WTC11 (cell line): ENCODE measurements around the gene CLCN1.

Experiments used
- ATF1 ChIP-seq: sonication (generic); formaldehyde crosslinking; IDR thresholded peaks from 2 replicates; pipeline ENCODE4 v1.8.1; 2023; ENCODE audit warnings: mild to moderate bottlenecking, moderate library complexity, missing genetic modification reagents
- CREM ChIP-seq: sonication (generic); formaldehyde crosslinking; IDR thresholded peaks from 2 replicates; pipeline ENCODE4 v1.8.1; 2022; ENCODE audit warnings: mild to moderate bottlenecking, missing genetic modification reagents, moderate library complexity
- ESRRA ChIP-seq: sonication (generic); formaldehyde crosslinking; IDR thresholded peaks from 2 replicates; pipeline ENCODE4 v1.8.1; 2022; ENCODE audit warnings: mild to moderate bottlenecking, missing genetic modification reagents, borderline replicate concordance
- ETV6 ChIP-seq: sonication (generic); formaldehyde crosslinking; IDR thresholded peaks from 2 replicates; pipeline ENCODE4 v1.8.1; 2022; ENCODE audit warnings: mild to moderate bottlenecking, missing genetic modification reagents
- JUN ChIP-seq: sonication (generic); formaldehyde crosslinking; IDR thresholded peaks from 2 replicates; pipeline ENCODE4 v1.8.0; 2023; ENCODE audit warnings: mild to moderate bottlenecking, missing genetic modification reagents
- NFYB ChIP-seq: sonication (generic); formaldehyde crosslinking; conservative IDR thresholded peaks from 2 replicates; pipeline ENCODE4 v1.8.0; 2022; ENCODE audit warnings: low read depth, missing genetic modification reagents
- NR1H2 ChIP-seq: sonication (generic); formaldehyde crosslinking; IDR thresholded peaks from 2 replicates; pipeline ENCODE4 v1.9.0; 2021; ENCODE audit warnings: mild to moderate bottlenecking, moderate library complexity, missing genetic modification reagents
- SP1 ChIP-seq: sonication (generic); formaldehyde crosslinking; conservative IDR thresholded peaks from 2 replicates; pipeline ENCODE4 v1.8.1; 2022; ENCODE audit warnings: missing genetic modification reagents
- USF2 ChIP-seq: sonication (generic); formaldehyde crosslinking; IDR thresholded peaks from 2 replicates; pipeline ENCODE4 v1.8.1; 2023; ENCODE audit warnings: mild to moderate bottlenecking, missing genetic modification reagents, moderate library complexity
- ZNF121 ChIP-seq: sonication (generic); formaldehyde crosslinking; IDR thresholded peaks from 2 replicates; pipeline ENCODE4 v1.8.0; 2023; ENCODE audit warnings: missing genetic modification reagents
- ZNF219 ChIP-seq: sonication (generic); formaldehyde crosslinking; IDR thresholded peaks from 2 replicates; pipeline ENCODE4 v1.8.0; 2023; ENCODE audit warnings: missing genetic modification reagents, mild to moderate bottlenecking, borderline replicate concordance
- TF ChIP-seq, protein P1 (sequence below): fragments of 200-600 bp; IDR thresholded peaks from 2 replicates; pipeline ENCODE4 v1.8.0; 2022; ENCODE audit warnings: antibody characterized with exemption

- TF ChIP-seq ATF1 (CRISPR knock-in tag) (no peak), ETV6 (CRISPR knock-in tag) (no peak), CREM (CRISPR knock-in tag) (no peak), SP1 (CRISPR knock-in tag) (no peak), NR1H2 (CRISPR knock-in tag) (no peak), NFYB (no peak), ZNF121 (no peak), ZNF219 (CRISPR knock-in tag) (no peak), USF2 (CRISPR knock-in tag) (no peak), JUN (no peak), ESRRA (CRISPR knock-in tag) (no peak)
- TF ChIP-seq, protein P1, sequence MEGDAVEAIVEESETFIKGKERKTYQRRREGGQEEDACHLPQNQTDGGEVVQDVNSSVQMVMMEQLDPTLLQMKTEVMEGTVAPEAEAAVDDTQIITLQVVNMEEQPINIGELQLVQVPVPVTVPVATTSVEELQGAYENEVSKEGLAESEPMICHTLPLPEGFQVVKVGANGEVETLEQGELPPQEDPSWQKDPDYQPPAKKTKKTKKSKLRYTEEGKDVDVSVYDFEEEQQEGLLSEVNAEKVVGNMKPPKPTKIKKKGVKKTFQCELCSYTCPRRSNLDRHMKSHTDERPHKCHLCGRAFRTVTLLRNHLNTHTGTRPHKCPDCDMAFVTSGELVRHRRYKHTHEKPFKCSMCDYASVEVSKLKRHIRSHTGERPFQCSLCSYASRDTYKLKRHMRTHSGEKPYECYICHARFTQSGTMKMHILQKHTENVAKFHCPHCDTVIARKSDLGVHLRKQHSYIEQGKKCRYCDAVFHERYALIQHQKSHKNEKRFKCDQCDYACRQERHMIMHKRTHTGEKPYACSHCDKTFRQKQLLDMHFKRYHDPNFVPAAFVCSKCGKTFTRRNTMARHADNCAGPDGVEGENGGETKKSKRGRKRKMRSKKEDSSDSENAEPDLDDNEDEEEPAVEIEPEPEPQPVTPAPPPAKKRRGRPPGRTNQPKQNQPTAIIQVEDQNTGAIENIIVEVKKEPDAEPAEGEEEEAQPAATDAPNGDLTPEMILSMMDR = no peak
Measured at GRCh38 chr7:143383642-143383957, 67.7 kb downstream of the CLCN1 start.
